Right lung (tissue), 10 donors: Measurements from ENCODE around the gene GSTM3. TPM values are rescaled to one million over a fixed set of nuclear protein-coding genes. Genes with fewer than 3 reads are reported as not detected.

Experiments used
- DNase-seq, 2 donors: peaks; one replicate each; pipeline ENCODE4 v3.0.0-alpha.2; 2013
- long read RNA-seq, 8 donors: transcript quantifications; one replicate each; lab custom pipeline, GENCODE V29; 2026
- polyA plus RNA-seq, 5 donors: library from polyadenylated mRNA; unstranded; fragments of 120-200 nt; gene quantifications; one replicate each; pipeline versions ENCODE4 v1.2.1 to v1.2.3, GENCODE V29; 2013; ENCODE audit warnings: inconsistent platforms in 1 of 5, low replicate concordance in 1 of 5; ENCODE audit not compliant: insufficient read length in 5 of 5, insufficient read depth in 1 of 5

GSTM3 gene
- 100 to 1,000 TPM; 101 to 145 (median 121) TPM for polyA plus RNA-seq
- long read RNA-seq, donor 1, full-length matches to known transcripts = 68 of 84 reads
- long read RNA-seq, donor 1, partial matches to known transcripts = 11 of 84 reads
- long read RNA-seq, donor 1, other reads (novel, unspliced or antisense) = 5 of 84 reads
- long read RNA-seq, donor 2, full-length matches to known transcripts = 32 of 32 reads
- long read RNA-seq, donor 2, partial matches to known transcripts = 0 of 32 reads
- long read RNA-seq, donor 2, other reads (novel, unspliced or antisense) = 0 of 32 reads
- long read RNA-seq, donor 3, full-length matches to known transcripts = 41 of 56 reads
- long read RNA-seq, donor 3, partial matches to known transcripts = 10 of 56 reads
- long read RNA-seq, donor 3, other reads (novel, unspliced or antisense) = 5 of 56 reads
- long read RNA-seq, donor 4, full-length matches to known transcripts = 24 of 38 reads
- long read RNA-seq, donor 4, partial matches to known transcripts = 14 of 38 reads
- long read RNA-seq, donor 4, other reads (novel, unspliced or antisense) = 0 of 38 reads
- long read RNA-seq, donor 5, full-length matches to known transcripts = 71 of 94 reads
- long read RNA-seq, donor 5, partial matches to known transcripts = 15 of 94 reads
- long read RNA-seq, donor 5, other reads (novel, unspliced or antisense) = 8 of 94 reads
- long read RNA-seq, donor 6, full-length matches to known transcripts = 65 of 87 reads
- long read RNA-seq, donor 6, partial matches to known transcripts = 12 of 87 reads
- long read RNA-seq, donor 6, other reads (novel, unspliced or antisense) = 10 of 87 reads
- long read RNA-seq, donor 7, full-length matches to known transcripts = 35 of 47 reads
- long read RNA-seq, donor 7, partial matches to known transcripts = 6 of 47 reads
- long read RNA-seq, donor 7, other reads (novel, unspliced or antisense) = 6 of 47 reads
- long read RNA-seq, donor 8, full-length matches to known transcripts = 18 of 27 reads
- long read RNA-seq, donor 8, partial matches to known transcripts = 9 of 27 reads
- long read RNA-seq, donor 8, other reads (novel, unspliced or antisense) = 0 of 27 reads

GRCh38 chr1:109740615-109741373, at the start of gene GSTM3:
Gene GSTM3, minus strand, starts transcription at chr1:109741038. Its CDS starts 751 bp downstream, at chr1:109740287.
- DNase-seq = no peak

GRCh38 chr1:109790329-109790728, 49.5 kb upstream of the GSTM3 start:
- DNase-seq = no peak

GRCh38 chr1:109789551-109790180, 48.8 kb upstream of the GSTM3 start:
- DNase-seq = no peak

GRCh38 chr1:109788695-109789521, 48.1 kb upstream of the GSTM3 start:
- no peak for DNase-seq

- no peak for DNase-seq
These were observed 47.2 kb upstream of the GSTM3 start for GRCh38 chr1:109787845-109788601.

- no peak for DNase-seq
These were observed 46.5 kb upstream of the GSTM3 start for GRCh38 chr1:109787211-109787844.

- no peak for DNase-seq
These were observed 45.7 kb upstream of the GSTM3 start for GRCh38 chr1:109786531-109787021.

- DNase-seq = no peak
These were observed 45.3 kb upstream of the GSTM3 start for GRCh38 chr1:109786112-109786480.

- no peak for DNase-seq
These were observed 44.7 kb upstream of the GSTM3 start for GRCh38 chr1:109785446-109786111.

- no peak for DNase-seq
These were observed 43.9 kb upstream of the GSTM3 start for GRCh38 chr1:109784551-109785252.

GRCh38 chr1:109783436-109783835, 42.6 kb upstream of the GSTM3 start:
- DNase-seq = no peak

- DNase-seq = no peak
These were observed 42.1 kb upstream of the GSTM3 start for GRCh38 chr1:109782927-109783326.

GRCh38 chr1:109782514-109782913, 41.7 kb upstream of the GSTM3 start:
- no peak for DNase-seq

GRCh38 chr1:109781806-109782205, 41.0 kb upstream of the GSTM3 start:
- no peak for DNase-seq

- DNase-seq = no peak
These were observed 40.1 kb upstream of the GSTM3 start for GRCh38 chr1:109780982-109781381.

- no peak for DNase-seq
These were observed 37.3 kb upstream of the GSTM3 start for GRCh38 chr1:109777980-109778625.

- DNase-seq = no peak
These were observed 36.6 kb upstream of the GSTM3 start for GRCh38 chr1:109777436-109777835.
